WTC11 (cell line): ENCODE measurements around the gene GRWD1. TPM values are rescaled to one million over a fixed set of nuclear protein-coding genes. Genes with fewer than 3 reads are reported as not detected.

Experiments
- ATAC-seq: fragments of 200-7000 bp; cut with Tn5 transposase; 2 replicates; pipeline ENCODE4 v1.10.0; 2021; ENCODE audit warnings: mild to moderate bottlenecking, moderate library complexity
- CTCF ChIA-PET: fragments of 300-600 bp; sonication (Branson Sonifier 250); formaldehyde crosslinking; loops from one replicate; lab custom pipeline; 2021; ENCODE audit warnings: antibody characterized with exemption; lab: Charles Lee
- POLR2A ChIA-PET: fragments of 350-600 bp; sonication (Branson Sonifier 250); formaldehyde crosslinking; loops from one replicate; lab custom pipeline; 2021; ENCODE audit warnings: antibody characterized with exemption; lab: Charles Lee
- DNase-seq: peaks from one replicate; pipeline ENCODE4 v3.0.0; 2021; ENCODE audit warnings: low spot score
- H3K27ac Mint-ChIP-seq: 2 replicates; pipeline ENCODE4 v1.8.0; 2021; ENCODE audit warnings: mixed read lengths
- H3K27me3 Mint-ChIP-seq: 2 replicates; pipeline ENCODE4 v1.8.0; 2021; ENCODE audit warnings: low read depth, mild to moderate bottlenecking, moderate library complexity, mixed read lengths
- H3K36me3 Mint-ChIP-seq: 2 replicates; pipeline ENCODE4 v1.8.0; 2021; ENCODE audit warnings: mixed read lengths
- H3K4me1 Mint-ChIP-seq: 2 replicates; pipeline ENCODE4 v1.8.0; 2022; ENCODE audit warnings: mixed read lengths
- H3K4me3 Mint-ChIP-seq: 2 replicates; pipeline ENCODE4 v1.8.0; 2021; ENCODE audit warnings: mild to moderate bottlenecking, moderate library complexity, mixed read lengths
- H3K9me3 Mint-ChIP-seq: 2 replicates; pipeline ENCODE4 v1.8.0; 2021; ENCODE audit warnings: mixed read lengths
- ATF1 ChIP-seq: sonication (generic); formaldehyde crosslinking; IDR thresholded peaks from 2 replicates; pipeline ENCODE4 v1.8.1; 2023; ENCODE audit warnings: mild to moderate bottlenecking, moderate library complexity, missing genetic modification reagents
- ELF4 ChIP-seq: sonication (generic); formaldehyde crosslinking; IDR thresholded peaks from 2 replicates; pipeline ENCODE4 v1.8.1; 2022; ENCODE audit warnings: low read depth, mild to moderate bottlenecking, moderate library complexity, missing genetic modification reagents
- SMAD3 ChIP-seq: sonication (generic); formaldehyde crosslinking; IDR thresholded peaks from 2 replicates; pipeline ENCODE4 v1.8.0; 2022; ENCODE audit warnings: missing genetic modification reagents, mild to moderate bottlenecking, borderline replicate concordance
- TCF7 ChIP-seq: sonication (generic); formaldehyde crosslinking; IDR thresholded peaks from 2 replicates; pipeline ENCODE4 v1.8.0; 2022; ENCODE audit warnings: mild to moderate bottlenecking, low read depth, missing genetic modification reagents, moderate library complexity
- ZNF121 ChIP-seq: sonication (generic); formaldehyde crosslinking; IDR thresholded peaks from 2 replicates; pipeline ENCODE4 v1.8.0; 2023; ENCODE audit warnings: missing genetic modification reagents
- ZNF416 ChIP-seq: fragments of 250-450 bp; sonication (Bioruptor Pico); IDR thresholded peaks from 2 replicates; pipeline ENCODE4 v1.9.0; 2021; ENCODE audit warnings: mild to moderate bottlenecking, inconsistent platforms
- total RNA-seq: library from RNA; stranded (reverse); gene quantifications from 3 replicates; pipeline ENCODE4 v1.2.3, GENCODE V29; 2021
- TF ChIP-seq, protein P1 (sequence below): fragments of 250-450 bp; sonication (Bioruptor Pico); IDR thresholded peaks from 2 replicates; pipeline ENCODE4 v1.9.0; 2021; ENCODE audit warnings: mild to moderate bottlenecking
- TF ChIP-seq, protein P2 (sequence below): fragments of 250-450 bp; sonication (Bioruptor Pico); IDR thresholded peaks from 2 replicates; pipeline ENCODE4 v1.9.0; 2021; ENCODE audit warnings: mild to moderate bottlenecking, borderline replicate concordance
- TF ChIP-seq, protein P3 (sequence below): sonication (generic); formaldehyde crosslinking; IDR thresholded peaks from 2 replicates; pipeline ENCODE4 v1.8.0; 2022; ENCODE audit warnings: mild to moderate bottlenecking, missing genetic modification reagents
- TF ChIP-seq, protein P4 (sequence below): sonication (generic); formaldehyde crosslinking; conservative IDR thresholded peaks from 2 replicates; pipeline ENCODE4 v1.8.1; 2023; ENCODE audit warnings: mild to moderate bottlenecking, low read depth, missing genetic modification reagents, moderate library complexity

The GRWD1 gene
- total RNA-seq, 1 experiment from 2014 or later, result 67.2 TPM

DNA sequence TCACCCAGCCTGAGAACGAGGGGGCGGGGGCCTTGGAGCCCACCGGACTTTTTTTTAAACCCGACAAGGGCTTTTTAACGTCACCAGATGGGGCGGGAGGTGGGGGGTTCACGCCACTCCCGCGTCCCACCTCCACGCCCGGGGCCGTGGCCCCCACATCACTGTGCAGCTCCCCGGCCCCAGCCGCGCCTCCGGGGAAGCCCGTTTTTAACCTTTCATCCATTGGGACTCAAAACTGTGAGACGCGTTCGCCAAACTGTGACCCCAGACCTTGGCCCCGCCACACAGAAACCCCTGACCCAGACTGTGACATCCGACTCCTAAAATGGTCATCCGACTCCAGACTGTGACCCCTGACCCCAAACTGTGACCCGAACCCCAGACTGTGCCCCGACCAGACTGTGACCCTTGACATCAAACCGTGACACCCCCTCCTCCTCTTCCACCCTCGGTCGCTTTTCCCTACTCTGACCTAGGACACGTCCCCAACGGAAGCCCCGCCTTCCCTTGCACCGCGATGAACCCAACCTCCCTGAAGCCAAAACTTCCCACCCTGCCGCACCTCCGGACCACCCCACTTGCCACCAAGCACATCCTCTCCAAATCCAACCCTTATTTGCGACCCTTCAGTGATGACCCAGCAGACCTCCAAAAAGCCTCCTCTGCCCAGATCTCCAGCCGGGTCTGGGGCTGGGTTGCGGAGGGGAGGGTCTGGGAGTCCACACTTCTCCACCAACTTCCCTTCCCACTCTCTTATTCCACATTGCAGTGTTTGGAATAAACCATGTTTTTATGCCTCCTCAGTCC, 1.5 kb upstream of the GRWD1 start:
- ChIA-PET POLR2A (interaction anchor here (0.6 to 1.2 kb wide), 3 partner anchors 11 to 53 kb away, joined by 3 read pairs; partner anchors contain the start of gene KDELR1), CTCF (interaction anchor here (0.7 to 4.3 kb wide), 12 partner anchors 22 to 126 kb away, joined by 3 to 41 read pairs (median 4); partner anchors contain the start of genes GRIN2D and KDELR1)
- TF ChIP-seq, protein P1, sequence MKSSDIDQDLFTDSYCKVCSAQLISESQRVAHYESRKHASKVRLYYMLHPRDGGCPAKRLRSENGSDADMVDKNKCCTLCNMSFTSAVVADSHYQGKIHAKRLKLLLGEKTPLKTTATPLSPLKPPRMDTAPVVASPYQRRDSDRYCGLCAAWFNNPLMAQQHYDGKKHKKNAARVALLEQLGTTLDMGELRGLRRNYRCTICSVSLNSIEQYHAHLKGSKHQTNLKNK (CRISPR knock-in tag), result no peak
- no peak for TF ChIP-seq ZNF416 (CRISPR knock-in tag)
- ATAC-seq, result no peak
- Mint-ChIP-seq H3K9me3 (no peaks in the 10 kb centered on the region), H3K4me3 (peak overlapping the region; percentile 93), H3K4me1 (peaks cover 18% of the 10 kb centered on the region), H3K27me3 (peaks cover 19% of the 10 kb centered on the region), H3K36me3 (peaks cover 25% of the 10 kb centered on the region), H3K27ac (peak overlapping the region; percentile 99)
- DNase-seq, result no peak

DNA sequence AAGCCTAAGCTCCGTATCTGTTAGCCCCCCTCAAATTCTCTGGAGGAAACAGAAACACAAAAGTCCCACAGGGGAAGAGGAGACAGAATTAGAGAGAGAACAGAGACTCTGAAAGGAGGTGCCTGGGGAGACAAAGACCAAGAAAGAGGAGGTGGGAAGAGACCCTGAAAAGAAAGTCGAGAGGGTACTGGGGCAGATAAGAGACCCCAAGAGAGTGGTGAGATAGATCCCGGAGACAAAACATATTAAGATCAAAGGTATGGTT, 915 bp upstream of the GRWD1 start:
- H3K27ac Mint-ChIP-seq, result peak overlapping the region; percentile 99
- POLR2A ChIA-PET, result interaction anchor here (0.6 to 1.0 kb wide), 2 partner anchors 44 to 54 kb away, joined by 3 read pairs; partner anchors contain the start of gene KDELR1

DNA sequence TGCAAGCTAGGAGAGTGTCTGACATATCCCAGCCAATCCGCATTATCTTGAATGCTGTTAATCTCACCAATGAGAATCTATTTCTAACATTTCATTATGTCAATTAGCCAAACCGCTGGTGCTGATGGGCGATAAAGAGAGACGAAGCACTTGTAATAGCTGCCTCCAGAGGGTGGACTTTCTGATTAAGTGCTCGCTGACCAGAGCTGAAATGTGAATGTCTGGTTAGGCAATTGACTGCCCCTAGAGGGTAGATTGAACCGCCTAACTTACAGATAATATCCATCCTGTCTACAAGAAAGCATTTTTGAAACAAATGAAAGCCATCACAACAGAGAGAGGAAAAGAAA, 552 bp upstream of the GRWD1 start:
- POLR2A ChIA-PET, result interaction anchor here (1.0 to 1.5 kb wide), 2 partner anchors 44 to 54 kb away, joined by 3 to 4 read pairs; partner anchors contain the start of gene KDELR1
- Mint-ChIP-seq H3K4me1 (peaks cover 18% of the 10 kb centered on the region), H3K27ac (peak overlapping the region; percentile 99), H3K9me3 (no peaks in the 10 kb centered on the region), H3K4me3 (peak overlapping the region; percentile 93), H3K36me3 (peaks cover 31% of the 10 kb centered on the region), H3K27me3 (peaks cover 19% of the 10 kb centered on the region)
- DNase-seq, result no peak
- peak; percentile 55 for ATAC-seq
- TF ChIP-seq, protein P2, sequence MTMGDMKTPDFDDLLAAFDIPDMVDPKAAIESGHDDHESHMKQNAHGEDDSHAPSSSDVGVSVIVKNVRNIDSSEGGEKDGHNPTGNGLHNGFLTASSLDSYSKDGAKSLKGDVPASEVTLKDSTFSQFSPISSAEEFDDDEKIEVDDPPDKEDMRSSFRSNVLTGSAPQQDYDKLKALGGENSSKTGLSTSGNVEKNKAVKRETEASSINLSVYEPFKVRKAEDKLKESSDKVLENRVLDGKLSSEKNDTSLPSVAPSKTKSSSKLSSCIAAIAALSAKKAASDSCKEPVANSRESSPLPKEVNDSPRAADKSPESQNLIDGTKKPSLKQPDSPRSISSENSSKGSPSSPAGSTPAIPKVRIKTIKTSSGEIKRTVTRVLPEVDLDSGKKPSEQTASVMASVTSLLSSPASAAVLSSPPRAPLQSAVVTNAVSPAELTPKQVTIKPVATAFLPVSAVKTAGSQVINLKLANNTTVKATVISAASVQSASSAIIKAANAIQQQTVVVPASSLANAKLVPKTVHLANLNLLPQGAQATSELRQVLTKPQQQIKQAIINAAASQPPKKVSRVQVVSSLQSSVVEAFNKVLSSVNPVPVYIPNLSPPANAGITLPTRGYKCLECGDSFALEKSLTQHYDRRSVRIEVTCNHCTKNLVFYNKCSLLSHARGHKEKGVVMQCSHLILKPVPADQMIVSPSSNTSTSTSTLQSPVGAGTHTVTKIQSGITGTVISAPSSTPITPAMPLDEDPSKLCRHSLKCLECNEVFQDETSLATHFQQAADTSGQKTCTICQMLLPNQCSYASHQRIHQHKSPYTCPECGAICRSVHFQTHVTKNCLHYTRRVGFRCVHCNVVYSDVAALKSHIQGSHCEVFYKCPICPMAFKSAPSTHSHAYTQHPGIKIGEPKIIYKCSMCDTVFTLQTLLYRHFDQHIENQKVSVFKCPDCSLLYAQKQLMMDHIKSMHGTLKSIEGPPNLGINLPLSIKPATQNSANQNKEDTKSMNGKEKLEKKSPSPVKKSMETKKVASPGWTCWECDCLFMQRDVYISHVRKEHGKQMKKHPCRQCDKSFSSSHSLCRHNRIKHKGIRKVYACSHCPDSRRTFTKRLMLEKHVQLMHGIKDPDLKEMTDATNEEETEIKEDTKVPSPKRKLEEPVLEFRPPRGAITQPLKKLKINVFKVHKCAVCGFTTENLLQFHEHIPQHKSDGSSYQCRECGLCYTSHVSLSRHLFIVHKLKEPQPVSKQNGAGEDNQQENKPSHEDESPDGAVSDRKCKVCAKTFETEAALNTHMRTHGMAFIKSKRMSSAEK, result 0 out of 2 replicates have a peak, but pooled peaks have one; percentile 19
- TF ChIP-seq TCF7 (CRISPR knock-in tag), result no peak
- CTCF ChIA-PET, result interaction anchor here (0.7 to 4.3 kb wide), 23 partner anchors 12 to 139 kb away, joined by 3 to 41 read pairs (median 4); partner anchors contain the start of genes GRIN2D, KDELR1, SYNGR4 and TMEM143

More for the DNA sequence above, 915 bp upstream of the GRWD1 start:
- peaks cover 19% of the 10 kb centered on the region for H3K27me3 Mint-ChIP-seq
- no peak for ATAC-seq
- peaks cover 18% of the 10 kb centered on the region for H3K4me1 Mint-ChIP-seq
- H3K9me3 Mint-ChIP-seq, result no peaks in the 10 kb centered on the region
- peak overlapping the region; percentile 93 for H3K4me3 Mint-ChIP-seq
- TF ChIP-seq ATF1 (no peak), ZNF121 (CRISPR knock-in tag) (no peak), ELF4 (CRISPR knock-in tag) (no peak), SMAD3 (no peak)
- TF ChIP-seq, protein P3, sequence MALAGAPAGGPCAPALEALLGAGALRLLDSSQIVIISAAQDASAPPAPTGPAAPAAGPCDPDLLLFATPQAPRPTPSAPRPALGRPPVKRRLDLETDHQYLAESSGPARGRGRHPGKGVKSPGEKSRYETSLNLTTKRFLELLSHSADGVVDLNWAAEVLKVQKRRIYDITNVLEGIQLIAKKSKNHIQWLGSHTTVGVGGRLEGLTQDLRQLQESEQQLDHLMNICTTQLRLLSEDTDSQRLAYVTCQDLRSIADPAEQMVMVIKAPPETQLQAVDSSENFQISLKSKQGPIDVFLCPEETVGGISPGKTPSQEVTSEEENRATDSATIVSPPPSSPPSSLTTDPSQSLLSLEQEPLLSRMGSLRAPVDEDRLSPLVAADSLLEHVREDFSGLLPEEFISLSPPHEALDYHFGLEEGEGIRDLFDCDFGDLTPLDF (CRISPR knock-in tag), result no peak
- TF ChIP-seq, protein P4, sequence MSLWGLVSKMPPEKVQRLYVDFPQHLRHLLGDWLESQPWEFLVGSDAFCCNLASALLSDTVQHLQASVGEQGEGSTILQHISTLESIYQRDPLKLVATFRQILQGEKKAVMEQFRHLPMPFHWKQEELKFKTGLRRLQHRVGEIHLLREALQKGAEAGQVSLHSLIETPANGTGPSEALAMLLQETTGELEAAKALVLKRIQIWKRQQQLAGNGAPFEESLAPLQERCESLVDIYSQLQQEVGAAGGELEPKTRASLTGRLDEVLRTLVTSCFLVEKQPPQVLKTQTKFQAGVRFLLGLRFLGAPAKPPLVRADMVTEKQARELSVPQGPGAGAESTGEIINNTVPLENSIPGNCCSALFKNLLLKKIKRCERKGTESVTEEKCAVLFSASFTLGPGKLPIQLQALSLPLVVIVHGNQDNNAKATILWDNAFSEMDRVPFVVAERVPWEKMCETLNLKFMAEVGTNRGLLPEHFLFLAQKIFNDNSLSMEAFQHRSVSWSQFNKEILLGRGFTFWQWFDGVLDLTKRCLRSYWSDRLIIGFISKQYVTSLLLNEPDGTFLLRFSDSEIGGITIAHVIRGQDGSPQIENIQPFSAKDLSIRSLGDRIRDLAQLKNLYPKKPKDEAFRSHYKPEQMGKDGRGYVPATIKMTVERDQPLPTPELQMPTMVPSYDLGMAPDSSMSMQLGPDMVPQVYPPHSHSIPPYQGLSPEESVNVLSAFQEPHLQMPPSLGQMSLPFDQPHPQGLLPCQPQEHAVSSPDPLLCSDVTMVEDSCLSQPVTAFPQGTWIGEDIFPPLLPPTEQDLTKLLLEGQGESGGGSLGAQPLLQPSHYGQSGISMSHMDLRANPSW (CRISPR knock-in tag), result no peak
- CTCF ChIA-PET, result interaction anchor here (0.7 to 4.3 kb wide), 21 partner anchors 11 to 139 kb away, joined by 3 to 41 read pairs (median 5); partner anchors contain the start of genes GRIN2D, KDELR1, SYNGR4 and TMEM143
- H3K36me3 Mint-ChIP-seq, result peaks cover 29% of the 10 kb centered on the region
- no peak for DNase-seq
